Duodenal mucosa (tissue), 2 donors: ENCODE measurements around the gene CNTN5.

Source experiments
- H3K27ac ChIP-seq: one replicate; pipeline ENCODE4 v1.7.0; 2013; ENCODE audit warnings: low read depth, low read length
- H3K27me3 ChIP-seq, 2 donors: one replicate each; pipeline ENCODE4 v1.7.0; 2013; ENCODE audit warnings: low read length in 2 of 2, control low read depth in 1 of 2; ENCODE audit not compliant: insufficient read depth in 2 of 2, control insufficient read depth in 1 of 2
- H3K36me3 ChIP-seq, 2 donors: one replicate each; pipeline ENCODE4 v1.7.0; 2013; ENCODE audit warnings: low read length in 2 of 2, control low read depth in 1 of 2; ENCODE audit not compliant: insufficient read depth in 2 of 2, control insufficient read depth in 1 of 2
- H3K4me1 ChIP-seq, 2 donors: one replicate each; pipeline ENCODE4 v1.7.0; 2013; ENCODE audit warnings: low read length in 2 of 2, control low read depth in 1 of 2; ENCODE audit not compliant: insufficient read depth in 2 of 2, control insufficient read depth in 1 of 2
- H3K4me3 ChIP-seq, 2 donors: one replicate each; pipeline ENCODE4 v1.7.0; 2013; ENCODE audit warnings: low read length in 2 of 2, low read depth in 1 of 2
- H3K9ac ChIP-seq, 2 donors: one replicate each; pipeline ENCODE4 v1.7.0; 2013; ENCODE audit warnings: low read length in 2 of 2, low read depth in 1 of 2
- H3K9me3 ChIP-seq, 2 donors: one replicate each; pipeline ENCODE4 v1.7.0; 2013; ENCODE audit warnings: low read length in 2 of 2, control low read depth in 1 of 2; ENCODE audit not compliant: control insufficient read depth in 1 of 2

Gene CNTN5

GRCh38 chr11:99160447-99160846, 139.7 kb downstream of the CNTN5 start:
- H3K27me3 ChIP-seq: no peaks in the 10 kb centered on the region
- H3K9me3 ChIP-seq: no peaks in the 10 kb centered on the region
- H3K4me3 ChIP-seq: no peak overlapping the region
- H3K36me3 ChIP-seq: no peaks in the 10 kb centered on the region
- H3K4me1 ChIP-seq: no peaks in the 10 kb centered on the region
- H3K27ac ChIP-seq: no peak overlapping the region
- H3K9ac ChIP-seq: no peak overlapping the region

DNA sequence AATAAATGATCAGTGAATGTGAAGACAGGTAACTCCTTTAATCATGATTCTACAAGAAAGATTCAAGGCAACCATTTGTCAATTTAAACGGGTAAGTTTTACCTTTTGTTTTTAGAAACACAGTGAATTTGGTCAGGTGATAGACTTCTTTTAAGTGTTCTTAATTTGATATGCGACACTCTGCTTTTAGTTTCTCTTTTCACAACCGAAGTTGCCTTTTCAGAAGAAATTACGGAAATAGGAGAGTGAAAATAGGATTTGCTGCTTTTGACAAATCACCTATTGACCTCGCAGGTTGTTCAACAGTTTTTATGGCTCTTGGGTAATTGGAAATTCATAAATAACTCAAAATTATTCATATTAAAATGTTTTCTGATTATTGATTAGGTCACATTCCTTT, 142.1 kb downstream of the CNTN5 start:
- Histone ChIP-seq H3K4me3 (no peak overlapping the region), H3K4me1 (no peaks in the 10 kb centered on the region), H3K36me3 (no peaks in the 10 kb centered on the region), H3K27ac (no peak overlapping the region), H3K27me3 (no peaks in the 10 kb centered on the region), H3K9ac (no peak overlapping the region), H3K9me3 (no peaks in the 10 kb centered on the region)

GRCh38 chr11:99170591-99170990, 149.8 kb downstream of the CNTN5 start:
- no peaks in the 10 kb centered on the region for H3K27me3 ChIP-seq
- no peaks in the 10 kb centered on the region for H3K36me3 ChIP-seq
- no peak overlapping the region for H3K4me3 ChIP-seq
- no peak overlapping the region for H3K27ac ChIP-seq
- H3K4me1 ChIP-seq: no peaks in the 10 kb centered on the region
- peaks cover 3 to 5% of the 10 kb centered on the region in 2 donors for H3K9me3 ChIP-seq
- H3K9ac ChIP-seq: no peak overlapping the region

- Histone ChIP-seq H3K4me3 (no peak overlapping the region), H3K27ac (no peak overlapping the region), H3K4me1 (no peaks in the 10 kb centered on the region), H3K9me3 (peaks cover 3 to 5% of the 10 kb centered on the region in 2 donors), H3K9ac (no peak overlapping the region), H3K27me3 (no peaks in the 10 kb centered on the region), H3K36me3 (no peaks in the 10 kb centered on the region)
These were observed 150.6 kb downstream of the CNTN5 start for GRCh38 chr11:99171330-99171729.

DNA sequence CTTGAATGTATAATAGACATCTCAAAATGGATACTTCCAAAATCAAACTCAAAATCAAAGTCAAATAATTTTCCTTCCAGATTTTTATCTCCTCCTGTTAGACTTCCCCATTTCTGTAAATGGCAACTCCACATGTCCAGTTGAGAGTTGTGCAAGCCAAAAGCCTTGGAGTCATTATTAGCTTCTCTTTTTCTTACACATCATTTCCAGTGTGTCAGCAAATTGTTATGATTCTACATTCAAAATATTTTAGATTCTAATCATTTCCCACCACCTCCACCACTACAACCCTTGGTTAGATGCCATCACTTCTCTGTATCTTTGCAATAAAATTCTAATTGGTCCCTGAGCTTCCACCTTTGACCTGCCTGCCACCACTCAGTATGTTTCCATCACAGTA, 155.7 kb downstream of the CNTN5 start:
- H3K36me3 ChIP-seq: no peaks in the 10 kb centered on the region
- no peaks in the 10 kb centered on the region for H3K27me3 ChIP-seq
- no peaks in the 10 kb centered on the region for H3K4me1 ChIP-seq
- H3K4me3 ChIP-seq: no peak overlapping the region
- peaks cover 3 to 5% of the 10 kb centered on the region in 2 donors for H3K9me3 ChIP-seq
- no peak overlapping the region for H3K27ac ChIP-seq
- H3K9ac ChIP-seq: no peak overlapping the region

GRCh38 chr11:99177446-99177845, 156.7 kb downstream of the CNTN5 start:
- peaks cover 3 to 5% of the 10 kb centered on the region in 2 donors for H3K9me3 ChIP-seq
- H3K36me3 ChIP-seq: no peaks in the 10 kb centered on the region
- no peak overlapping the region for H3K27ac ChIP-seq
- H3K4me3 ChIP-seq: no peak overlapping the region
- no peak overlapping the region for H3K9ac ChIP-seq
- H3K4me1 ChIP-seq: no peaks in the 10 kb centered on the region
- no peaks in the 10 kb centered on the region for H3K27me3 ChIP-seq

GRCh38 chr11:99184146-99184545, 163.4 kb downstream of the CNTN5 start:
- Histone ChIP-seq H3K36me3 (no peaks in the 10 kb centered on the region), H3K27ac (no peak overlapping the region), H3K4me3 (no peak overlapping the region), H3K9me3 (peaks cover 0 to 2% of the 10 kb centered on the region in 2 donors), H3K27me3 (no peaks in the 10 kb centered on the region), H3K4me1 (no peaks in the 10 kb centered on the region), H3K9ac (no peak overlapping the region)

GRCh38 chr11:99188221-99188620, 167.5 kb downstream of the CNTN5 start:
- no peak overlapping the region for H3K9ac ChIP-seq

DNA sequence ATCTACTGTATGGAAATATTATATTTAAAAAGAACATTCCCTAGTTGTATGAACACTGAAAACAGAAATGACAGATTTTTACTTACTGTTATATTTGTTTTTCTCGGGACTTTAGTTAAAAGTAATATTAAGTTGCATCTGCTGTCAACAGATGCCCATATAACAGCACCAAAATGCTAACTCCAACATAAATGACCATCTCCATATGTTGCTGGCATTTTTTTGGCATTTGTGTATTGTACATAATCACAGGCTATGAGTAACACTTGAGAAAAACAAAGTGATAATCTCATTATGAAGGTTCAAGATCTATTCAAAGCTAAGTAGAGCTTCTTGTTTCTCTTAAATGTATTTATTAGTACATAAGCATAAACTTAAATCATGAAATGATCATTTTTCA, 172.0 kb downstream of the CNTN5 start:
- Histone ChIP-seq H3K4me3 (no peak overlapping the region), H3K27ac (no peak overlapping the region), H3K36me3 (no peaks in the 10 kb centered on the region), H3K9ac (no peak overlapping the region), H3K27me3 (no peaks in the 10 kb centered on the region), H3K4me1 (no peaks in the 10 kb centered on the region), H3K9me3 (no peaks in the 10 kb centered on the region)

More at GRCh38 chr11:99188221-99188620, 167.5 kb downstream of the CNTN5 start:
- Histone ChIP-seq H3K9me3 (peaks cover 0 to 2% of the 10 kb centered on the region in 2 donors), H3K36me3 (no peaks in the 10 kb centered on the region), H3K4me3 (no peak overlapping the region), H3K27me3 (no peaks in the 10 kb centered on the region), H3K27ac (no peak overlapping the region), H3K4me1 (no peaks in the 10 kb centered on the region)

- H3K9me3 ChIP-seq: no peaks in the 10 kb centered on the region
- H3K27me3 ChIP-seq: no peaks in the 10 kb centered on the region
- H3K4me1 ChIP-seq: no peaks in the 10 kb centered on the region
- H3K9ac ChIP-seq: no peak overlapping the region
- no peak overlapping the region for H3K4me3 ChIP-seq
- H3K27ac ChIP-seq: no peak overlapping the region
- H3K36me3 ChIP-seq: no peaks in the 10 kb centered on the region
These were observed 176.7 kb downstream of the CNTN5 start for GRCh38 chr11:99197477-99197876.

- Histone ChIP-seq H3K36me3 (no peaks in the 10 kb centered on the region), H3K4me3 (no peak overlapping the region), H3K27me3 (no peaks in the 10 kb centered on the region), H3K27ac (no peak overlapping the region), H3K9me3 (no peaks in the 10 kb centered on the region), H3K4me1 (no peaks in the 10 kb centered on the region), H3K9ac (no peak overlapping the region)
These were observed 177.5 kb downstream of the CNTN5 start for GRCh38 chr11:99198215-99198614.
